ENCODE data around the gene WDFY2. TPM values are rescaled to one million over a fixed set of nuclear protein-coding genes. Genes with fewer than 3 reads are reported as not detected.
"Not testable (repeated sequence)": the region's sequence is repeated elsewhere in the genome, so short reads cannot be mapped to it uniquely, and the experiment has no call there.

The WDFY2 gene
- 14.6 and 15.6 TPM in 2 replicates for total RNA-seq

GRCh38 chr13:51583875-51584730 is at the start of gene WDFY2:
Gene WDFY2, plus strand, starts transcription at chr13:51584462. Its CDS starts 226 bp downstream, at chr13:51584688.
- intact Hi-C loops (cut with micrococcal nuclease) = loop anchor here (1.0 to 5.0 kb wide), 19 partner anchors 30 to 1791 kb away; partner anchors contain the start of genes ALG11, CKAP2, INTS6 and SPRYD7

- intact Hi-C loops (cut with micrococcal nuclease) = no loop called here
These were observed 45.6 kb upstream of the WDFY2 start for GRCh38 chr13:51538591-51539179.

- intact Hi-C loops (cut with micrococcal nuclease) = loop anchor here (2.0 kb wide), 1 partner anchor 45 kb away; the partner anchor contains the start of gene WDFY2
These were observed 44.4 kb upstream of the WDFY2 start for GRCh38 chr13:51539887-51540286.

GRCh38 chr13:51541037-51541436 is 43.2 kb upstream of the WDFY2 start:
- intact Hi-C loops (cut with micrococcal nuclease) = loop anchor here (2.0 kb wide), 1 partner anchor 44 kb away; the partner anchor contains the start of gene WDFY2

- intact Hi-C loops (cut with micrococcal nuclease) = loop anchor here (2.0 kb wide), 1 partner anchor 43 kb away; the partner anchor contains the start of gene WDFY2
These were observed 42.4 kb upstream of the WDFY2 start for GRCh38 chr13:51541809-51542258.

- intact Hi-C loops (cut with micrococcal nuclease) = no loop called here
These were observed 41.7 kb upstream of the WDFY2 start for GRCh38 chr13:51542346-51543242.

GRCh38 chr13:51545446-51545845 is 38.8 kb upstream of the WDFY2 start:
- intact Hi-C loops (cut with micrococcal nuclease) = not testable (repeated sequence)

GRCh38 chr13:51547425-51548176 is 36.7 kb upstream of the WDFY2 start:
- intact Hi-C loops (cut with micrococcal nuclease) = no loop called here

- intact Hi-C loops (cut with micrococcal nuclease) = no loop called here
These were observed 35.2 kb upstream of the WDFY2 start for GRCh38 chr13:51549050-51549449.

- intact Hi-C loops (cut with micrococcal nuclease) = no loop called here
These were observed 34.7 kb upstream of the WDFY2 start for GRCh38 chr13:51549593-51549992.

GRCh38 chr13:51550151-51550550 is 34.1 kb upstream of the WDFY2 start:
- intact Hi-C loops (cut with micrococcal nuclease) = no loop called here

- intact Hi-C loops (cut with micrococcal nuclease) = no loop called here
These were observed 32.8 kb upstream of the WDFY2 start for GRCh38 chr13:51551416-51551815.

GRCh38 chr13:51552027-51552426 is 32.2 kb upstream of the WDFY2 start:
- intact Hi-C loops (cut with micrococcal nuclease) = no loop called here

- intact Hi-C loops (cut with micrococcal nuclease) = no loop called here
These were observed 30.7 kb upstream of the WDFY2 start for GRCh38 chr13:51553531-51553930.

- intact Hi-C loops (cut with micrococcal nuclease) = no loop called here
These were observed 27.5 kb upstream of the WDFY2 start for GRCh38 chr13:51556740-51557139.

GRCh38 chr13:51557438-51557837 is 26.8 kb upstream of the WDFY2 start:
- intact Hi-C loops (cut with micrococcal nuclease) = no loop called here

- intact Hi-C loops (cut with micrococcal nuclease) = no loop called here
These were observed 26.2 kb upstream of the WDFY2 start for GRCh38 chr13:51557875-51558612.

GRCh38 chr13:51559946-51560735 is 24.1 kb upstream of the WDFY2 start:
- intact Hi-C loops (cut with micrococcal nuclease) = no loop called here
